ENCODE measurements around the gene LGR6.

LGR6 gene

GRCh38 chr1:202199040-202199889 is 5.7 kb downstream of the LGR6 start:
- no peak for DNase-seq (ENCODE audit: low read depth in 2 of 2)

- no peak for DNase-seq (ENCODE audit: low read depth in 2 of 2)
Observed at GRCh38 chr1:202200112-202200548, 6.5 kb downstream of the LGR6 start.

- no peak for DNase-seq (ENCODE audit: low read depth in 2 of 2)
Observed at GRCh38 chr1:202200669-202201068, 7.1 kb downstream of the LGR6 start.

GRCh38 chr1:202201266-202201665 is 7.7 kb downstream of the LGR6 start:
- no peak for DNase-seq (ENCODE audit: low read depth in 2 of 2)

- no peak for DNase-seq (ENCODE audit: low read depth in 2 of 2)
Observed at GRCh38 chr1:202201971-202202370, 8.4 kb downstream of the LGR6 start.

GRCh38 chr1:202202500-202203168 is 9.0 kb downstream of the LGR6 start:
- no peak for DNase-seq (ENCODE audit: low read depth in 2 of 2)

- no peak for DNase-seq (ENCODE audit: low read depth in 2 of 2)
Observed at GRCh38 chr1:202203238-202204039, 9.8 kb downstream of the LGR6 start.

GRCh38 chr1:202204065-202204464 is 10.5 kb downstream of the LGR6 start:
- no peak for DNase-seq (ENCODE audit: low read depth in 2 of 2)

GRCh38 chr1:202205523-202206190 is 12.1 kb downstream of the LGR6 start:
- DNase-seq (ENCODE audit: low read depth in 2 of 2): no peak

GRCh38 chr1:202207292-202207691 is 13.7 kb downstream of the LGR6 start:
- DNase-seq (ENCODE audit: low read depth in 2 of 2): no peak

GRCh38 chr1:202208351-202208857 is 14.8 kb downstream of the LGR6 start:
- no peak for DNase-seq (ENCODE audit: low read depth in 2 of 2)

- no peak for DNase-seq (ENCODE audit: low read depth in 2 of 2)
Observed at GRCh38 chr1:202210385-202210784, 16.8 kb downstream of the LGR6 start.

- DNase-seq (ENCODE audit: low read depth in 2 of 2): no peak
Observed at GRCh38 chr1:202210969-202211368, 17.4 kb downstream of the LGR6 start.

GRCh38 chr1:202212787-202213186 is 19.2 kb downstream of the LGR6 start:
- DNase-seq (ENCODE audit: low read depth in 2 of 2): no peak

GRCh38 chr1:202213361-202214088 is 19.9 kb downstream of the LGR6 start:
- DNase-seq (ENCODE audit: low read depth in 2 of 2): no peak

GRCh38 chr1:202214089-202214843 is 20.7 kb downstream of the LGR6 start:
- no peak for DNase-seq (ENCODE audit: low read depth in 2 of 2)

- no peak for DNase-seq (ENCODE audit: low read depth in 2 of 2)
Observed at GRCh38 chr1:202215472-202216130, 22.0 kb downstream of the LGR6 start.

- DNase-seq (ENCODE audit: low read depth in 2 of 2): no peak
Observed at GRCh38 chr1:202216691-202217090, 23.1 kb downstream of the LGR6 start.

GRCh38 chr1:202217516-202217915 is 23.9 kb downstream of the LGR6 start:
- DNase-seq (ENCODE audit: low read depth in 2 of 2): no peak

GRCh38 chr1:202217951-202218350 is 24.4 kb downstream of the LGR6 start:
- DNase-seq (ENCODE audit: low read depth in 2 of 2): no peak

Data from stimulated activated CD8-positive, alpha-beta memory T cell treated with anti-CD3 and anti-CD28 coated beads, Interleukin-7, amount 100 ng/mL, for 1 hour (primary cell).